ENCODE data around the gene SSBP3.

SSBP3 gene

GRCh38 chr1:54327386-54328065 is 78.7 kb downstream of the SSBP3 start:
- no peak for FAIRE-seq

GRCh38 chr1:54326543-54327385 is 79.4 kb downstream of the SSBP3 start:
- FAIRE-seq, result no peak

GRCh38 chr1:54325703-54326461 is 80.3 kb downstream of the SSBP3 start:
- no peak for FAIRE-seq

- FAIRE-seq, result no peak
Measured at GRCh38 chr1:54325284-54325683, 80.9 kb downstream of the SSBP3 start.

- no peak for FAIRE-seq
Measured at GRCh38 chr1:54324251-54325140, 81.7 kb downstream of the SSBP3 start.

- no peak for FAIRE-seq
Measured at GRCh38 chr1:54323921-54324250, 82.3 kb downstream of the SSBP3 start.

- no peak for FAIRE-seq
Measured at GRCh38 chr1:54323324-54323739, 82.9 kb downstream of the SSBP3 start.

GRCh38 chr1:54318246-54318814 is 87.9 kb downstream of the SSBP3 start:
- no peak for FAIRE-seq

- FAIRE-seq, result no peak
Measured at GRCh38 chr1:54317084-54317483, 89.1 kb downstream of the SSBP3 start.

- FAIRE-seq, result no peak
Measured at GRCh38 chr1:54315099-54315498, 91.1 kb downstream of the SSBP3 start.

- FAIRE-seq, result no peak
Measured at GRCh38 chr1:54314696-54315095, 91.5 kb downstream of the SSBP3 start.

- FAIRE-seq, result no peak
Measured at GRCh38 chr1:54312796-54313316, 93.3 kb downstream of the SSBP3 start.

- no peak for FAIRE-seq
Measured at GRCh38 chr1:54311506-54311905, 94.7 kb downstream of the SSBP3 start.

GRCh38 chr1:54310439-54311328 is 95.5 kb downstream of the SSBP3 start:
- FAIRE-seq, result no peak

- FAIRE-seq, result no peak
Measured at GRCh38 chr1:54309631-54310366, 96.4 kb downstream of the SSBP3 start.

GRCh38 chr1:54307305-54307704 is 98.9 kb downstream of the SSBP3 start:
- FAIRE-seq, result no peak

- FAIRE-seq, result no peak
Measured at GRCh38 chr1:54305906-54306514, 100.2 kb downstream of the SSBP3 start.

- no peak for FAIRE-seq
Measured at GRCh38 chr1:54304518-54304917, 101.7 kb downstream of the SSBP3 start.

- no peak for FAIRE-seq
Measured at GRCh38 chr1:54302951-54303843, 103.0 kb downstream of the SSBP3 start.
